Measurements from ENCODE around the gene PPP1R3E.

The PPP1R3E gene

GRCh38 chr14:23346693-23347405, 44.2 kb upstream of the PPP1R3E start:
- H3K4me3 ChIP-seq (ENCODE audit: control insufficient read depth, low read depth, low read length), result no peak overlapping the region
- no peak for TF ChIP-seq CTCF (conservative IDR thresholded peaks at IDR 0.05; ENCODE audit: control insufficient read depth, insufficient read depth, low read depth, low read length)
- no peak for DNase-seq (ENCODE audit: low read depth)

- H3K4me3 ChIP-seq (ENCODE audit: control insufficient read depth, low read depth, low read length), result no peak overlapping the region
- DNase-seq (ENCODE audit: low read depth), result no peak
- TF ChIP-seq CTCF (conservative IDR thresholded peaks at IDR 0.05; ENCODE audit: control insufficient read depth, insufficient read depth, low read depth, low read length), result no peak
Observed at GRCh38 chr14:23345987-23346692, 43.5 kb upstream of the PPP1R3E start.

- no peak for DNase-seq (ENCODE audit: low read depth)
- H3K4me3 ChIP-seq (ENCODE audit: control insufficient read depth, low read depth, low read length), result no peak overlapping the region
- no peak for TF ChIP-seq CTCF (conservative IDR thresholded peaks at IDR 0.05; ENCODE audit: control insufficient read depth, insufficient read depth, low read depth, low read length)
Observed at GRCh38 chr14:23344481-23344880, 41.8 kb upstream of the PPP1R3E start.

- no peak overlapping the region for H3K4me3 ChIP-seq (ENCODE audit: control insufficient read depth, low read depth, low read length)
- DNase-seq (ENCODE audit: low read depth), result no peak
- no peak for TF ChIP-seq CTCF (conservative IDR thresholded peaks at IDR 0.05; ENCODE audit: control insufficient read depth, insufficient read depth, low read depth, low read length)
Observed at GRCh38 chr14:23339506-23340268, 37.0 kb upstream of the PPP1R3E start.

- DNase-seq (ENCODE audit: low read depth), result no peak
- H3K4me3 ChIP-seq (ENCODE audit: control insufficient read depth, low read depth, low read length), result no peak overlapping the region
- TF ChIP-seq CTCF (conservative IDR thresholded peaks at IDR 0.05; ENCODE audit: control insufficient read depth, insufficient read depth, low read depth, low read length), result no peak
Observed at GRCh38 chr14:23335623-23336022, 33.0 kb upstream of the PPP1R3E start.

GRCh38 chr14:23327947-23328744, 25.5 kb upstream of the PPP1R3E start:
- TF ChIP-seq CTCF (conservative IDR thresholded peaks at IDR 0.05; ENCODE audit: control insufficient read depth, insufficient read depth, low read depth, low read length), result peak; percentile 93
- peak; percentile 82 for DNase-seq (ENCODE audit: low read depth)
- no peak overlapping the region for H3K4me3 ChIP-seq (ENCODE audit: control insufficient read depth, low read depth, low read length)

Measured in fibroblast of mammary gland (primary cell).